K562 (cell line): Measurements from ENCODE around the gene CCDC187. TPM values are rescaled to one million over a fixed set of nuclear protein-coding genes. Genes with fewer than 3 reads are reported as not detected.

ENCODE experiments used
- ATAC-seq: fragments of 200-7000 bp; cut with Tn5 transposase; 3 replicates; pipeline ENCODE4 v1.9.1; 2020; ENCODE audit warnings: moderate library complexity
- BruUV-seq: library from RNA; stranded (reverse); fragments of 400-500 nt; replicated peaks from 2 replicates; lab custom pipeline; 2021; lab: Mats Ljungman, UMichigan
- CTCF ChIA-PET: fragments of 300-600 bp; formaldehyde crosslinking; extraction: SDS; loops from one replicate; lab custom pipeline; 2021; ENCODE audit warnings: low intra/inter-chr PET ratio; lab: Yijun Ruan, JAX
- POLR2A ChIA-PET: fragments of 300-600, 350-650 bp; sonication (Branson Sonifier 250); formaldehyde crosslinking; extraction: SDS; loops from one replicate; lab custom pipeline; 2021; ENCODE audit warnings: antibody characterized with exemption, inconsistent platforms; lab: Yijun Ruan, JAX
- DNase-seq, 4 experiments: peaks; one replicate each; pipeline versions ENCODE4 v3.0.0 to v3.0.0-alpha.2; 2011 to 2018; ENCODE audit warnings: low spot score in 3 of 4, mixed read lengths in 3 of 4; ENCODE audit errors: extremely low read depth in 1 of 4
- FAIRE-seq: peaks from 2 replicates; lab custom pipeline; 2011; peaks lifted over from hg19 to GRCh38; lab: Jason Lieb, UNC
- H2AFZ ChIP-seq: 2 replicates; pipeline ENCODE4 v1.6.0; 2011; ENCODE audit warnings: low read depth, low read length, control low read depth, inconsistent platforms
- H3K27ac ChIP-seq: fragments of 200-600 bp; 3 replicates; pipeline ENCODE4 v1.8.0; 2011; ENCODE audit warnings: low read depth, mild to moderate bottlenecking, control low read depth, inconsistent platforms, low read length, moderate library complexity, mixed read lengths; ENCODE audit errors: extremely low read depth
- H3K27me3 ChIP-seq, 2 experiments: fragments of 300-600 bp in 1 of 2; 2 replicates in 1 of 2; 3 replicates in 1 of 2; pipeline versions ENCODE4 v1.6.0 to v1.8.0; 2011; ENCODE audit warnings: inconsistent platforms in 2 of 2, low read length in 2 of 2, mild to moderate bottlenecking in 1 of 2, mixed read lengths in 1 of 2, moderate library complexity in 1 of 2; ENCODE audit not compliant: control insufficient read depth in 2 of 2, insufficient read depth in 2 of 2
- H3K36me3 ChIP-seq: fragments of 300-600 bp; 3 replicates; pipeline ENCODE4 v1.8.0; 2011; ENCODE audit warnings: mild to moderate bottlenecking, low read length, inconsistent platforms; ENCODE audit not compliant: control insufficient read depth, insufficient read depth
- H3K4me1 ChIP-seq, 2 experiments: fragments of 200-600 bp in 1 of 2; replicated peaks in 1 of 2; 2 replicates in 1 of 2; 3 replicates in 1 of 2; pipeline versions ENCODE4 v1.5.1 to v1.8.0; 2011; ENCODE audit warnings: inconsistent platforms in 2 of 2, low read length in 2 of 2, mild to moderate bottlenecking in 1 of 2, mixed read lengths in 1 of 2, moderate library complexity in 1 of 2; ENCODE audit not compliant: control insufficient read depth in 2 of 2, insufficient read depth in 2 of 2
- H3K4me2 ChIP-seq: 2 replicates; pipeline ENCODE4 v1.6.1; 2011; ENCODE audit warnings: low read length, control low read depth, inconsistent platforms, mixed read lengths; ENCODE audit not compliant: insufficient read depth
- H3K4me3 ChIP-seq: fragments of 200-600 bp; sonication (generic), shearing (Covaris generic); 2 replicates; pipeline ENCODE4 v1.5.1; 2016; ENCODE audit warnings: control low read depth, inconsistent platforms
- H3K79me2 ChIP-seq: fragments of 200-600 bp; 3 replicates; pipeline ENCODE4 v1.8.0; 2011; ENCODE audit warnings: low read length, inconsistent platforms; ENCODE audit not compliant: control insufficient read depth, insufficient read depth
- H3K9ac ChIP-seq, 2 experiments: 2 replicates each; pipeline versions ENCODE4 v1.6.0 to v1.6.1; 2011; ENCODE audit warnings: low read depth in 2 of 2, low read length in 2 of 2, control low read depth in 1 of 2, inconsistent platforms in 1 of 2, mild to moderate bottlenecking in 1 of 2, mixed read lengths in 1 of 2; ENCODE audit not compliant: insufficient read depth in 1 of 2
- H3K9me1 ChIP-seq: one replicate; pipeline ENCODE4 v1.6.0; 2011; ENCODE audit warnings: inconsistent platforms, mild to moderate bottlenecking, low read length, moderate library complexity; ENCODE audit not compliant: control insufficient read depth, insufficient read depth
- H3K9me3 ChIP-seq: replicated peaks from 2 replicates; pipeline ENCODE4 v1.5.1; 2011; ENCODE audit warnings: low read depth, low read length, inconsistent platforms; ENCODE audit not compliant: control insufficient read depth, insufficient read depth
- H4K20me1 ChIP-seq: replicated peaks from 2 replicates; pipeline ENCODE4 v1.6.1; 2011; ENCODE audit warnings: low read length, inconsistent platforms, mixed read lengths; ENCODE audit not compliant: control insufficient read depth, insufficient read depth
- BHLHE40 ChIP-seq: IDR thresholded peaks from 2 replicates; pipeline ENCODE4 v1.6.1; 2011; ENCODE audit warnings: low read length, improper control_type of control experiment
- CSDE1 ChIP-seq, 2 experiments: fragments of 450-650 bp; IDR thresholded peaks; 2 replicates each; pipeline ENCODE4 v1.6.1; 2016; ENCODE audit warnings: mild to moderate bottlenecking in 1 of 2
- POLR2G ChIP-seq: fragments of 200-400 bp; formaldehyde crosslinking; IDR thresholded peaks from 2 replicates; pipeline ENCODE4 v1.6.1; 2017; ENCODE audit warnings: low read depth, mild to moderate bottlenecking, antibody characterized with exemption, low read length, moderate library complexity
- WGBS: fragments of 100-300 bp; shearing (Covaris generic); methylation state at CpG from one replicate; pipeline ENCODE4 v1.1.6; 2016; ENCODE audit warnings: low coverage, mixed read lengths; ENCODE audit not compliant: insufficient coverage; ENCODE audit errors: missing lambda C conversion rate; 5-methylcytosine and 5-hydroxymethylcytosine counted together
- in situ Hi-C: fragments of 300-500 bp; cut with MboI; formaldehyde crosslinking; loops from 4 replicates; pipeline ENCODE4 v1.15.0; 2018; ENCODE audit warnings: inconsistent platforms, mixed read lengths
- intact Hi-C: fragments of 100-400 bp; cut with micrococcal nuclease; formaldehyde crosslinking; loops from 2 replicates; pipeline ENCODE4 v1.14.2; 2022
- polyA plus RNA-seq, 8 experiments: library from polyadenylated mRNA; depleted of rRNA in 4 of 8; stranded (reverse) in 5 of 8; unstranded in 3 of 8; fragments of >200 nt; fragmentation: Nextera tagmentation in 2 of 8; fragmentation: Illumina TruSeq in 1 of 8; extraction: Ambion mirVana in 2 of 8; extraction: Trizol in 1 of 8; gene quantifications; 2 replicates each; pipeline versions ENCODE4 v1.2.1 to v1.2.3, GENCODE V29; 2011 to 2014; ENCODE audit warnings: inconsistent platforms in 1 of 8, missing spikeins in 1 of 8
- total RNA-seq, 7 experiments: library from RNA; depleted of rRNA in 6 of 7; stranded (reverse); fragments of >200 nt in 6 of 7; fragmentation: Illumina TruSeq in 2 of 7; extraction: Trizol in 2 of 7; gene quantifications; 2 replicates each; pipeline versions ENCODE4 v1.2.1 to v1.2.3, GENCODE V29; 2011 to 2021; ENCODE audit warnings: low replicate concordance in 1 of 7
- TF ChIP-seq, protein P1 (sequence below), 2 experiments: fragments of 450-650 bp; formaldehyde crosslinking in 1 of 2; IDR thresholded peaks; 2 replicates each; pipeline versions ENCODE4 v1.4.0 to v1.6.1; 2014 to 2020; ENCODE audit warnings: mild to moderate bottlenecking in 2 of 2, borderline replicate concordance in 1 of 2, low read depth in 1 of 2
- TF ChIP-seq, protein P2 (sequence below), 2 experiments: IDR thresholded peaks; 2 replicates each; pipeline ENCODE4 v1.6.1; 2011; ENCODE audit warnings: borderline replicate concordance in 1 of 2, control low read depth in 1 of 2, low read depth in 1 of 2, low read length in 1 of 2, mild to moderate bottlenecking in 1 of 2, mixed read lengths in 1 of 2, moderate library complexity in 1 of 2; ENCODE audit not compliant: insufficient read depth in 1 of 2, insufficient read length in 1 of 2, poor library complexity in 1 of 2, severe bottlenecking in 1 of 2; ENCODE audit errors: extremely low read depth in 1 of 2
- TF ChIP-seq, protein P3 (sequence below): fragments of 450-650 bp; formaldehyde crosslinking; IDR thresholded peaks from 2 replicates; pipeline ENCODE4 v1.4.0; 2020; ENCODE audit warnings: mild to moderate bottlenecking, mixed read lengths

The CCDC187 gene
- total and polyA plus RNA-seq, 9 of the 15 experiments (the other 6 are each of a cell fraction or from before 2014, with no cell fraction given) = not detected

DNA sequence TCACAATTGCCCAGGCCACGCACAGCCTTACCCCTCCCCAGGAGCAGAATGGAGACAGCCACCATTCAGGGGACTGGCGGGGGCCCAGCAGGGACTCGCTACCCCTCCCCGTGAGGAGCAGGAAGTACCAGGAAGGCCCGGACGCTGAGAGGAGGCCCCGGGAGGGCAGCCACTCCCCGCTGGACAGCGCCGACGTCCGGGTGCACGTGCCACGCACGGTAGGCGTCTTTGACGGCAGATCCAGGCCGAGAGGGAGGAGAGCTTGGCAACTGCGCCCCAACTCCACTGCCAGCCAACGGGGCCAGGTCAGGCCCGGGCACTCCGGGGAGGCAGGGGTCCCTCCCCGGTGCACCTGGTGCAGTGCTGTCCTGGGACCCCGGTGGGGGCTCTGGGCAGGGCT is 45.7 kb upstream of the CCDC187 start:
- intact Hi-C loops (no loop called here), in situ Hi-C loops (loop anchor here (25.0 kb wide), 1 partner anchor 288 kb away; no protein-coding TSS in a partner anchor)
- H3K9me3 ChIP-seq = no peaks in the 10 kb centered on the region
- H3K27me3 ChIP-seq = no peaks in the 10 kb centered on the region
- no TSS peak for BruUV-seq
- H3K9me1 ChIP-seq = peaks cover 6% of the 10 kb centered on the region
- H3K27ac ChIP-seq = no peak overlapping the region
- no peak overlapping the region; a peak in 1 of 4 replicates for H3K9ac ChIP-seq
- FAIRE-seq (no peak), DNase-seq (no peak), ATAC-seq (no peak)
- no peaks in the 10 kb centered on the region for H3K79me2 ChIP-seq
- no peak overlapping the region for H3K4me3 ChIP-seq
- ChIA-PET CTCF (no interaction called here), POLR2A (no interaction called here)
- WGBS = 39% methylated on average over 14 of the region's 24 CpGs
- no peak overlapping the region for H3K4me2 ChIP-seq
- TF ChIP-seq, protein P1, sequence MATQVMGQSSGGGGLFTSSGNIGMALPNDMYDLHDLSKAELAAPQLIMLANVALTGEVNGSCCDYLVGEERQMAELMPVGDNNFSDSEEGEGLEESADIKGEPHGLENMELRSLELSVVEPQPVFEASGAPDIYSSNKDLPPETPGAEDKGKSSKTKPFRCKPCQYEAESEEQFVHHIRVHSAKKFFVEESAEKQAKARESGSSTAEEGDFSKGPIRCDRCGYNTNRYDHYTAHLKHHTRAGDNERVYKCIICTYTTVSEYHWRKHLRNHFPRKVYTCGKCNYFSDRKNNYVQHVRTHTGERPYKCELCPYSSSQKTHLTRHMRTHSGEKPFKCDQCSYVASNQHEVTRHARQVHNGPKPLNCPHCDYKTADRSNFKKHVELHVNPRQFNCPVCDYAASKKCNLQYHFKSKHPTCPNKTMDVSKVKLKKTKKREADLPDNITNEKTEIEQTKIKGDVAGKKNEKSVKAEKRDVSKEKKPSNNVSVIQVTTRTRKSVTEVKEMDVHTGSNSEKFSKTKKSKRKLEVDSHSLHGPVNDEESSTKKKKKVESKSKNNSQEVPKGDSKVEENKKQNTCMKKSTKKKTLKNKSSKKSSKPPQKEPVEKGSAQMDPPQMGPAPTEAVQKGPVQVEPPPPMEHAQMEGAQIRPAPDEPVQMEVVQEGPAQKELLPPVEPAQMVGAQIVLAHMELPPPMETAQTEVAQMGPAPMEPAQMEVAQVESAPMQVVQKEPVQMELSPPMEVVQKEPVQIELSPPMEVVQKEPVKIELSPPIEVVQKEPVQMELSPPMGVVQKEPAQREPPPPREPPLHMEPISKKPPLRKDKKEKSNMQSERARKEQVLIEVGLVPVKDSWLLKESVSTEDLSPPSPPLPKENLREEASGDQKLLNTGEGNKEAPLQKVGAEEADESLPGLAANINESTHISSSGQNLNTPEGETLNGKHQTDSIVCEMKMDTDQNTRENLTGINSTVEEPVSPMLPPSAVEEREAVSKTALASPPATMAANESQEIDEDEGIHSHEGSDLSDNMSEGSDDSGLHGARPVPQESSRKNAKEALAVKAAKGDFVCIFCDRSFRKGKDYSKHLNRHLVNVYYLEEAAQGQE (IDR thresholded peaks at IDR 0.05; ENCODE audit: borderline replicate concordance) = peak; percentile 20; the same call in 1 of the 2 replicates
- TF ChIP-seq, protein P1 (CRISPR knock-in tag; IDR thresholded peaks at IDR 0.05; ENCODE audit: low read depth) = no peak
- TF ChIP-seq, protein P2, sequence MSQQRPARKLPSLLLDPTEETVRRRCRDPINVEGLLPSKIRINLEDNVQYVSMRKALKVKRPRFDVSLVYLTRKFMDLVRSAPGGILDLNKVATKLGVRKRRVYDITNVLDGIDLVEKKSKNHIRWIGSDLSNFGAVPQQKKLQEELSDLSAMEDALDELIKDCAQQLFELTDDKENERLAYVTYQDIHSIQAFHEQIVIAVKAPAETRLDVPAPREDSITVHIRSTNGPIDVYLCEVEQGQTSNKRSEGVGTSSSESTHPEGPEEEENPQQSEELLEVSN (IDR thresholded peaks at IDR 0.05; ENCODE audit: borderline replicate concordance in 1 of 2, extremely low read depth in 1 of 2, insufficient read depth in 1 of 2, insufficient read length in 1 of 2, low read depth in 1 of 2, low read length in 1 of 2, poor library complexity in 1 of 2, severe bottlenecking in 1 of 2) = peak in 1 of 2 experiments; percentile 44
- TF ChIP-seq BHLHE40 = peak; percentile 70
- peak; percentile 8; the same call in 1 of the 2 replicates for TF ChIP-seq POLR2G
- TF ChIP-seq, protein P3, sequence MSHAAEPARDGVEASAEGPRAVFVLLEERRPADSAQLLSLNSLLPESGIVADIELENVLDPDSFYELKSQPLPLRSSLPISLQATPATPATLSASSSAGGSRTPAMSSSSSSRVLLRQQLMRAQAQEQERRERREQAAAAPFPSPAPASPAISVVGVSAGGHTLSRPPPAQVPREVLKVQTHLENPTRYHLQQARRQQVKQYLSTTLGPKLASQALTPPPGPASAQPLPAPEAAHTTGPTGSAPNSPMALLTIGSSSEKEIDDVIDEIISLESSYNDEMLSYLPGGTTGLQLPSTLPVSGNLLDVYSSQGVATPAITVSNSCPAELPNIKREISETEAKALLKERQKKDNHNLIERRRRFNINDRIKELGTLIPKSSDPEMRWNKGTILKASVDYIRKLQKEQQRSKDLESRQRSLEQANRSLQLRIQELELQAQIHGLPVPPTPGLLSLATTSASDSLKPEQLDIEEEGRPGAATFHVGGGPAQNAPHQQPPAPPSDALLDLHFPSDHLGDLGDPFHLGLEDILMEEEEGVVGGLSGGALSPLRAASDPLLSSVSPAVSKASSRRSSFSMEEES (CRISPR knock-in tag) = no peak
- TF ChIP-seq CSDE1 (IDR thresholded peaks at IDR 0.05) = no peak
- H3K4me1 ChIP-seq = peaks cover 12 to 94% of the 10 kb centered on the region in 2 experiments; a peak in 4 of 5 replicates
- no peaks in the 10 kb centered on the region for H3K36me3 ChIP-seq
- no peaks in the 10 kb centered on the region; the same call in 1 of the 2 replicates for H4K20me1 ChIP-seq
- no peak overlapping the region for H2AFZ ChIP-seq
